Colonic mucosa (tissue), 4 donors: ENCODE data around the gene ZNF440. TPM values are rescaled to one million over a fixed set of nuclear protein-coding genes. Genes with fewer than 3 reads are reported as not detected.
A peak's percentile ranks its signal among the peaks of the same experiment; 100 is the strongest.
"Not testable (repeated sequence)": the region's sequence is repeated elsewhere in the genome, so short reads cannot be mapped to it uniquely, and the experiment has no call there.

ENCODE experiments used
- DNase-seq: peaks from one replicate; pipeline ENCODE4 v3.0.0-alpha.2; 2020
- H3K27ac ChIP-seq: fragments of 200-600 bp; one replicate; pipeline ENCODE4 v1.8.0; 2021
- H3K27me3 ChIP-seq: fragments of 200-600 bp; one replicate; pipeline ENCODE4 v1.8.0; 2021
- H3K36me3 ChIP-seq: fragments of 200-600 bp; one replicate; pipeline ENCODE4 v1.8.0; 2021
- H3K4me1 ChIP-seq: fragments of 200-600 bp; one replicate; pipeline ENCODE4 v1.8.0; 2021; ENCODE audit warnings: mild to moderate bottlenecking
- H3K4me3 ChIP-seq: fragments of 200-600 bp; one replicate; pipeline ENCODE4 v1.8.0; 2021
- H3K9ac ChIP-seq, 2 donors: one replicate each; pipeline ENCODE4 v1.7.0; 2013; ENCODE audit warnings: control low read depth in 2 of 2, low read depth in 2 of 2, low read length in 2 of 2
- H3K9me3 ChIP-seq: fragments of 200-600 bp; one replicate; pipeline ENCODE4 v1.8.0; 2021
- CTCF ChIP-seq: fragments of 200-600 bp; IDR thresholded peaks from one replicate; pipeline ENCODE4 v1.8.0; 2022; ENCODE audit warnings: antibody characterized with exemption, mild to moderate bottlenecking
- intact Hi-C: fragments of 100-400 bp; cut with DNase I; formaldehyde crosslinking; loops from one replicate; pipeline ENCODE4 v1.14.1; 2022
- total RNA-seq, 2 donors: library from RNA; stranded (reverse); fragmentation: NEBNext Ultra II Directional in 1 of 2; extraction: Animal tissue kit (Norgen Biotek cat#: 25700) in 1 of 2; gene quantifications; one replicate each; pipeline ENCODE4 v1.2.1, GENCODE V29; 2021
- donor health status: healthy.
- donor health status: DM: no; HTN: no; CAD: no.
- donor health status: DM: no; HTN: no; CAD: no.

Gene ZNF440
- total RNA-seq, 2 donors from 2014 or later, result 31.4 to 32.2 TPM

DNA sequence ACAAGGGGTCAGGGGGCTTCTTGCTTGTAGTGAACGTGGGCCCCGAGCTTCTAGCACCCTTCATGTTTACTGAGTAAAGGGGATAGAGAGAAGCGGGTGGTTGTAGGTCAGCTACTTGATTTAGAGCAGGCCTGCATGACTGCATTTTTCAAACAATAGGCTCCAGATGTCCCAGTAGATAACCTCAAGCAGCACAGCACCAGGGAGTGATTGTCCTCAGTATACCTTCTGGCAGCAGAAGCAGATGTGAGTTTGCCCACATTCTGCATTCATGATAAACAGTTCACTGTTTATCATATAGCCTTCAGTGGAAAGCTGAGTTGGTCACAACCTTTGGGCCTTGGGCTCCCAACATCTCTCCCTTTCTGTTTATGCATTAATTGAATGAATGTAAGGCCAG lies 39.3 kb downstream of the ZNF440 start:
- intact Hi-C loops, result no loop called here
- no peaks in the 10 kb centered on the region for H3K4me1 ChIP-seq
- no peaks in the 10 kb centered on the region for H3K9me3 ChIP-seq
- H3K36me3 ChIP-seq, result no peaks in the 10 kb centered on the region
- no peak overlapping the region for H3K27ac ChIP-seq
- H3K27me3 ChIP-seq, result no peaks in the 10 kb centered on the region
- DNase-seq, result no peak
- H3K4me3 ChIP-seq, result no peak overlapping the region
- no peak overlapping the region for H3K9ac ChIP-seq
- no peak for TF ChIP-seq CTCF

DNA sequence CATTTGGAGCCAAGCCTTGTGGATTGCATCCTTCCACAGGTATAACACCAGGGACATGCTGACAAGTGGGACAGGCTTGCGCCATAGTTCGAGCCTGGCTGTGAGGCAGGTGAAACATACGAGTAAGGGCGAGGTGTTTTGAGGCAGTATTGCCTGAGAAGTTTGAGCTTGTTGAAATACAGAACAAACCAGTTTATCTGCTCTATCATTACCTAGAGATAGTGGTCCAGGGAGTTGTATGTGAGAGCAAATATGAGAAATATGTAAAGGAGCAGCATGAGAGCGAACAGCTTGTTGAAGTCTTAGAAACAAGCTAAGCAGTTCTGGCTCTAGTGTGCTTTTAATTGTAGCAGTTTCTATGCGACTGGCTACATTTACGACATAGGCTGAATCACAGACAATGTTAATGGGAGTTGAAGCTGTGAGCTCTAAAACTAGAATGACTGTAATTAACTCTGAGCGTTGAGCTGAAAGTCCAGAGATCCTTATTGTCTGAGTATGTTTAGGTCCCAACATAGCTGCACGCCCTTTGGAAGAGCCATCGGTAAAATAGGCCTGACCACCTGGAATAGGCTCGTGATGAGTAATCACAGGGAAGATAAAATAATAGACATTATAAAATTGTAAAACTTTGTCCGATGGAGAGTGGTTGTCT lies 42.6 kb downstream of the ZNF440 start:
- Histone ChIP-seq H3K27me3 (no peaks in the 10 kb centered on the region), H3K36me3 (no peaks in the 10 kb centered on the region), H3K4me1 (no peaks in the 10 kb centered on the region), H3K27ac (peak overlapping the region; percentile 41), H3K4me3 (no peak overlapping the region), H3K9me3 (no peaks in the 10 kb centered on the region), H3K9ac (peak overlapping the region in 1 of 2 donors; percentile 3)
- DNase-seq, result peak; percentile 20
- intact Hi-C loops, result no loop called here
- no peak for TF ChIP-seq CTCF

- no peak for TF ChIP-seq CTCF
- Histone ChIP-seq H3K9ac (no peak overlapping the region), H3K9me3 (no peaks in the 10 kb centered on the region), H3K27me3 (no peaks in the 10 kb centered on the region), H3K4me1 (no peaks in the 10 kb centered on the region), H3K27ac (no peak overlapping the region), H3K4me3 (no peak overlapping the region), H3K36me3 (no peaks in the 10 kb centered on the region)
- no peak for DNase-seq
- intact Hi-C loops, result no loop called here
Measured at GRCh38 chr19:11860721-11861120, 46.6 kb downstream of the ZNF440 start.

DNA sequence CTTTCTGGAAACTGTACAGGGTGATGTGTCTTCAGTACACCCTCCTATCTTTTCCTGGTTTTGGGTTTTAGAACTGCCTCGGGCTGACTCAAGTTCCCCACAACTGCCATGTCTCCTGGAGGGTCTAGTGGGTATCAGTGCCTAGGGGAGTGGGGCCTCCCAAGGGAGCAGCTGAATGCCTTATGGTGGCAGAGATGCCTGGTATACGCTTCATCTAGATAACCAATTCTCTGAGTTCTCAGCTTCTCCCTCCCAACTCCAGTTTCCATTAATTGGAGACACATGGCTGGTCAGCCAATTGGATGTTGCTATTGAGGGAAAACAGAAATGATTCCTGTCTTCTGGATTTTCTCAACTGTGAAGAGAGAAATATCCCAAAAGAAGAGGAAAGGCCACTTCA lies 47.2 kb downstream of the ZNF440 start:
- H3K9me3 ChIP-seq, result no peaks in the 10 kb centered on the region
- intact Hi-C loops, result no loop called here

DNA sequence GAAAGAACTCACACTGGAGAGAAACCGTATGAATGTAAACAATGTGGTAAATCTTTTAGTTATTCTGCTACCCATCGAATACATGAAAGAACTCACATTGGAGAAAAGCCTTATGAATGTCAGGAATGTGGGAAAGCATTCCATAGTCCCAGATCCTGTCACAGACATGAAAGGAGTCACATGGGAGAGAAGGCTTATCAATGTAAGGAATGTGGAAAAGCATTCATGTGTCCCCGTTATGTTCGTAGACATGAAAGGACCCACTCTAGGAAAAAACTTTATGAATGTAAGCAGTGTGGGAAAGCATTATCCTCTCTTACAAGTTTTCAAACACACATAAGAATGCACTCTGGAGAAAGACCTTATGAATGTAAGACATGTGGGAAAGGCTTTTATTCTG lies 53.7 kb downstream of the ZNF440 start:
- H3K4me3 ChIP-seq, H3K27me3 ChIP-seq, H3K36me3 ChIP-seq, DNase-seq, H3K27ac ChIP-seq, intact Hi-C loops, H3K9ac ChIP-seq, H3K4me1 ChIP-seq: not testable (repeated sequence)
- H3K9me3 ChIP-seq, result peaks cover 13% of the 10 kb centered on the region

More for the DNA sequence above, 47.2 kb downstream of the ZNF440 start:
- no peaks in the 10 kb centered on the region for H3K27me3 ChIP-seq
- H3K4me3 ChIP-seq, result no peak overlapping the region
- H3K36me3 ChIP-seq, result peaks cover under 1% of the 10 kb centered on the region
- no peak for TF ChIP-seq CTCF
- no peak overlapping the region for H3K27ac ChIP-seq
- H3K4me1 ChIP-seq, result no peaks in the 10 kb centered on the region
- no peak overlapping the region for H3K9ac ChIP-seq
- DNase-seq, result no peak

GRCh38 chr19:11868188-11868587 lies 54.1 kb downstream of the ZNF440 start:
- no peak overlapping the region for H3K4me3 ChIP-seq
- H3K9me3 ChIP-seq, result peaks cover 13% of the 10 kb centered on the region
- TF ChIP-seq CTCF, result no peak
- H3K27me3 ChIP-seq, result no peaks in the 10 kb centered on the region
- no peak overlapping the region for H3K9ac ChIP-seq
- peaks cover 10% of the 10 kb centered on the region for H3K36me3 ChIP-seq
- H3K4me1 ChIP-seq, result no peaks in the 10 kb centered on the region
- no peak for DNase-seq
- no peak overlapping the region for H3K27ac ChIP-seq
- intact Hi-C loops, result no loop called here
